SK-N-SH (cell line): ENCODE measurements around the gene ZNF397. TPM values are rescaled to one million over a fixed set of nuclear protein-coding genes. Genes with fewer than 3 reads are reported as not detected.

ENCODE experiments used
- CTCF ChIA-PET: fragments of 300-600, 350-600 bp; formaldehyde crosslinking; extraction: SDS; loops from one replicate; lab custom pipeline; 2021; lab: Yijun Ruan, JAX
- POLR2A ChIA-PET: fragments of 350-600 bp; sonication (Branson Sonifier 250); formaldehyde crosslinking; extraction: SDS; loops from one replicate; lab custom pipeline; 2020; ENCODE audit warnings: antibody characterized with exemption, inconsistent platforms; lab: Yijun Ruan, JAX
- DNase-seq: peaks from one replicate; pipeline ENCODE4 v3.0.0; 2012
- H2AFZ ChIP-seq: fragments of 200-600 bp; sonication (generic); 2 replicates; pipeline ENCODE4 v1.8.1; 2016; ENCODE audit warnings: antibody characterized with exemption, mild to moderate bottlenecking, low read depth
- H3F3A ChIP-seq: fragments of 200-600 bp; sonication (generic); replicated peaks from 2 replicates; pipeline ENCODE3; 2016; ENCODE audit warnings: antibody characterized with exemption, mild to moderate bottlenecking; ENCODE audit not compliant: insufficient read depth
- H3K27ac ChIP-seq, 2 experiments: fragments of 200-500 bp in 1 of 2; fragments of 200-600 bp in 1 of 2; sonication (Bioruptor generic) in 1 of 2; sonication (generic), shearing (Covaris generic) in 1 of 2; 2 replicates each; pipeline versions ENCODE4 v1.5.1 to v1.6.1; 2014 to 2016; ENCODE audit warnings: low read depth in 2 of 2, inconsistent platforms in 1 of 2, low read length in 1 of 2, mild to moderate bottlenecking in 1 of 2, mixed read lengths in 1 of 2
- H3K27me3 ChIP-seq: fragments of 200-600 bp; sonication (generic), shearing (Covaris generic); 2 replicates; pipeline ENCODE4 v1.6.1; 2016; ENCODE audit warnings: mixed run types; ENCODE audit not compliant: insufficient read depth
- H3K36me3 ChIP-seq, 2 experiments: fragments of 200-500 bp in 1 of 2; fragments of 200-600 bp in 1 of 2; sonication (Bioruptor generic) in 1 of 2; sonication (generic) in 1 of 2; replicated peaks in 1 of 2; 2 replicates each; pipeline versions ENCODE3 to v1.5.1; 2014 to 2016; ENCODE audit warnings: low read length in 1 of 2, mild to moderate bottlenecking in 1 of 2; ENCODE audit not compliant: insufficient read depth in 2 of 2, control insufficient read depth in 1 of 2
- H3K4me1 ChIP-seq, 2 experiments: fragments of 200-500 bp in 1 of 2; fragments of 200-600 bp in 1 of 2; sonication (Bioruptor generic) in 1 of 2; sonication (generic), shearing (Covaris generic) in 1 of 2; 2 replicates each; pipeline versions ENCODE4 v1.5.1 to v1.6.1; 2014 to 2016; ENCODE audit warnings: low read depth in 1 of 2, low read length in 1 of 2, mixed run types in 1 of 2; ENCODE audit not compliant: insufficient read depth in 2 of 2, control insufficient read depth in 1 of 2
- H3K4me2 ChIP-seq: fragments of 200-600 bp; sonication (generic), shearing (Covaris generic); 2 replicates; pipeline ENCODE4 v1.6.1; 2017; ENCODE audit warnings: mixed run types
- H3K4me3 ChIP-seq, 2 experiments: fragments of 200-500 bp in 1 of 2; fragments of 200-600 bp in 1 of 2; sonication (Bioruptor generic) in 1 of 2; sonication (generic), shearing (Covaris generic) in 1 of 2; 2 replicates each; pipeline versions ENCODE4 v1.5.1 to v1.8.1; 2014 to 2016; ENCODE audit warnings: low read depth in 2 of 2, inconsistent platforms in 1 of 2, low read length in 1 of 2, mild to moderate bottlenecking in 1 of 2, mixed read lengths in 1 of 2, moderate library complexity in 1 of 2
- H3K79me2 ChIP-seq: fragments of 200-600 bp; sonication (generic); 2 replicates; pipeline ENCODE4 v1.8.1; 2017; ENCODE audit warnings: mild to moderate bottlenecking; ENCODE audit not compliant: insufficient read depth
- H3K9ac ChIP-seq: fragments of 200-600 bp; sonication (generic); 2 replicates; pipeline ENCODE4 v1.6.1; 2017; ENCODE audit warnings: mixed run types
- H3K9me2 ChIP-seq: fragments of 200-600 bp; sonication (generic); 2 replicates; pipeline ENCODE4 v1.6.1; 2017; ENCODE audit warnings: mixed run types
- H3K9me3 ChIP-seq: fragments of 200-600 bp; sonication (generic); 2 replicates; pipeline ENCODE4 v1.6.1; 2017; ENCODE audit warnings: mixed run types, mild to moderate bottlenecking, moderate library complexity
- H4K20me1 ChIP-seq: fragments of 200-600 bp; sonication (generic); 2 replicates; pipeline ENCODE4 v1.6.1; 2017; ENCODE audit warnings: mild to moderate bottlenecking, mixed run types; ENCODE audit not compliant: insufficient read depth
- CHD2 ChIP-seq: fragments of 150-350 bp; IDR thresholded peaks from 2 replicates; pipeline ENCODE4 v1.6.1; 2018; ENCODE audit warnings: low read length; ENCODE audit not compliant: partially characterized antibody
- CTCF ChIP-seq: fragments of 200-600 bp; sonication (generic); IDR thresholded peaks from 2 replicates; pipeline ENCODE4 v1.6.1; 2017; ENCODE audit warnings: antibody characterized with exemption, mild to moderate bottlenecking, moderate library complexity
- ELF1 ChIP-seq: IDR thresholded peaks from 2 replicates; pipeline ENCODE4 v1.4.0; 2012
- EP300 ChIP-seq, 2 experiments: IDR thresholded peaks; 2 replicates each; pipeline versions ENCODE4 v1.4.0 to v1.6.1; 2012; ENCODE audit warnings: borderline replicate concordance in 1 of 2, low read depth in 1 of 2, low read length in 1 of 2
- FOSL2 ChIP-seq: IDR thresholded peaks from 2 replicates; pipeline ENCODE4 v1.4.0; 2012; ENCODE audit warnings: low read depth, mild to moderate bottlenecking, moderate library complexity, borderline replicate concordance
- FOXM1 ChIP-seq: IDR thresholded peaks from 2 replicates; pipeline ENCODE4 v1.4.0; 2012; ENCODE audit warnings: low read depth, mild to moderate bottlenecking
- JUND ChIP-seq: IDR thresholded peaks from 2 replicates; pipeline ENCODE4 v1.4.0; 2012
- MEF2A ChIP-seq: IDR thresholded peaks from 2 replicates; pipeline ENCODE4 v1.4.0; 2012; ENCODE audit warnings: low read depth, borderline replicate concordance
- NRF1 ChIP-seq: IDR thresholded peaks from 2 replicates; pipeline ENCODE4 v1.6.1; 2012; ENCODE audit warnings: low read depth, mild to moderate bottlenecking, low read length
- RAD21 ChIP-seq: IDR thresholded peaks from 2 replicates; pipeline ENCODE4 v1.6.1; 2012; ENCODE audit warnings: mild to moderate bottlenecking, low read length
- RCOR1 ChIP-seq: fragments of 150-350 bp; IDR thresholded peaks from 2 replicates; pipeline ENCODE4 v1.6.1; 2017; ENCODE audit warnings: antibody characterized with exemption, low read length
- TAF1 ChIP-seq: IDR thresholded peaks from 2 replicates; pipeline ENCODE4 v1.6.1; 2012; ENCODE audit warnings: low read depth, mild to moderate bottlenecking, low read length, moderate library complexity, borderline replicate concordance
- TCF12 ChIP-seq: IDR thresholded peaks from 2 replicates; pipeline ENCODE4 v1.4.0; 2012
- TEAD4 ChIP-seq: IDR thresholded peaks from 2 replicates; pipeline ENCODE4 v1.4.0; 2012; ENCODE audit warnings: mild to moderate bottlenecking, borderline replicate concordance; ENCODE audit not compliant: insufficient read depth
- USF2 ChIP-seq: fragments of 150-350 bp; IDR thresholded peaks from 2 replicates; pipeline ENCODE4 v1.6.1; 2017; ENCODE audit warnings: antibody characterized with exemption, low read length, low read depth, borderline replicate concordance
- WGBS: methylation state at CpG from one replicate; pipeline ENCODE4 v1.1.6; 2017; ENCODE audit warnings: low lambda C conversion rate; 5-methylcytosine and 5-hydroxymethylcytosine counted together
- polyA plus RNA-seq, 3 experiments: library from polyadenylated mRNA; depleted of rRNA; stranded (reverse); fragments of >200 nt; gene quantifications; 2 replicates each; pipeline ENCODE4 v1.2.3, GENCODE V29; 2012
- TF ChIP-seq, protein P1 (sequence below): IDR thresholded peaks from 2 replicates; pipeline ENCODE4 v1.4.0; 2012; ENCODE audit warnings: low read depth
- TF ChIP-seq, protein P2 (sequence below): IDR thresholded peaks from 2 replicates; pipeline ENCODE4; 2012
- TF ChIP-seq, protein P3 (sequence below): IDR thresholded peaks from 2 replicates; pipeline ENCODE4 v1.6.1; 2012; ENCODE audit warnings: mild to moderate bottlenecking, low read depth, low read length, moderate library complexity
- TF ChIP-seq, protein P4 (sequence below): IDR thresholded peaks from 2 replicates; pipeline ENCODE4 v1.4.0; 2012; ENCODE audit warnings: low read depth, borderline replicate concordance

ZNF397 gene
- polyA plus RNA-seq, 1 of the 3 experiments (the other 2 are of a cell fraction), result 4.8 TPM

- no peak overlapping the region for H3K4me3 ChIP-seq
- DNase-seq, result no peak
- H3K9me3 ChIP-seq, result no peaks in the 10 kb centered on the region
- no peaks in the 10 kb centered on the region for H3K9me2 ChIP-seq
- POLR2A ChIA-PET, result no interaction called here
- H3K27me3 ChIP-seq, result no peaks in the 10 kb centered on the region
- no peaks in the 10 kb centered on the region for H3K36me3 ChIP-seq
- CTCF ChIA-PET, result no interaction called here
- no peaks in the 10 kb centered on the region for H3K79me2 ChIP-seq
- WGBS, result 75% methylated on average over 5 of the region's 5 CpGs
- no peak overlapping the region for H3K4me2 ChIP-seq
- no peak overlapping the region for H3K9ac ChIP-seq
- H2AFZ ChIP-seq, result no peak overlapping the region
- TF ChIP-seq, protein P1, sequence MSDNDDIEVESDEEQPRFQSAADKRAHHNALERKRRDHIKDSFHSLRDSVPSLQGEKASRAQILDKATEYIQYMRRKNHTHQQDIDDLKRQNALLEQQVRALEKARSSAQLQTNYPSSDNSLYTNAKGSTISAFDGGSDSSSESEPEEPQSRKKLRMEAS, result no peak
- TF ChIP-seq RAD21, result no peak
- TF ChIP-seq RCOR1, result no peak
- no peak for TF ChIP-seq TEAD4
- TF ChIP-seq JUND, result no peak
- TF ChIP-seq FOXM1, result no peak
- TF ChIP-seq, protein P2, sequence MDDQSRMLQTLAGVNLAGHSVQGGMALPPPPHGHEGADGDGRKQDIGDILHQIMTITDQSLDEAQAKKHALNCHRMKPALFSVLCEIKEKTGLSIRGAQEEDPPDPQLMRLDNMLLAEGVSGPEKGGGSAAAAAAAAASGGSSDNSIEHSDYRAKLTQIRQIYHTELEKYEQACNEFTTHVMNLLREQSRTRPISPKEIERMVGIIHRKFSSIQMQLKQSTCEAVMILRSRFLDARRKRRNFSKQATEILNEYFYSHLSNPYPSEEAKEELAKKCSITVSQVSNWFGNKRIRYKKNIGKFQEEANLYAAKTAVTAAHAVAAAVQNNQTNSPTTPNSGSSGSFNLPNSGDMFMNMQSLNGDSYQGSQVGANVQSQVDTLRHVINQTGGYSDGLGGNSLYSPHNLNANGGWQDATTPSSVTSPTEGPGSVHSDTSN, result no peak
- no peak for TF ChIP-seq EP300 (IDR thresholded peaks at IDR 0.05; ENCODE audit: borderline replicate concordance in 1 of 2, low read depth in 1 of 2, low read length in 1 of 2)
- TF ChIP-seq, protein P3, sequence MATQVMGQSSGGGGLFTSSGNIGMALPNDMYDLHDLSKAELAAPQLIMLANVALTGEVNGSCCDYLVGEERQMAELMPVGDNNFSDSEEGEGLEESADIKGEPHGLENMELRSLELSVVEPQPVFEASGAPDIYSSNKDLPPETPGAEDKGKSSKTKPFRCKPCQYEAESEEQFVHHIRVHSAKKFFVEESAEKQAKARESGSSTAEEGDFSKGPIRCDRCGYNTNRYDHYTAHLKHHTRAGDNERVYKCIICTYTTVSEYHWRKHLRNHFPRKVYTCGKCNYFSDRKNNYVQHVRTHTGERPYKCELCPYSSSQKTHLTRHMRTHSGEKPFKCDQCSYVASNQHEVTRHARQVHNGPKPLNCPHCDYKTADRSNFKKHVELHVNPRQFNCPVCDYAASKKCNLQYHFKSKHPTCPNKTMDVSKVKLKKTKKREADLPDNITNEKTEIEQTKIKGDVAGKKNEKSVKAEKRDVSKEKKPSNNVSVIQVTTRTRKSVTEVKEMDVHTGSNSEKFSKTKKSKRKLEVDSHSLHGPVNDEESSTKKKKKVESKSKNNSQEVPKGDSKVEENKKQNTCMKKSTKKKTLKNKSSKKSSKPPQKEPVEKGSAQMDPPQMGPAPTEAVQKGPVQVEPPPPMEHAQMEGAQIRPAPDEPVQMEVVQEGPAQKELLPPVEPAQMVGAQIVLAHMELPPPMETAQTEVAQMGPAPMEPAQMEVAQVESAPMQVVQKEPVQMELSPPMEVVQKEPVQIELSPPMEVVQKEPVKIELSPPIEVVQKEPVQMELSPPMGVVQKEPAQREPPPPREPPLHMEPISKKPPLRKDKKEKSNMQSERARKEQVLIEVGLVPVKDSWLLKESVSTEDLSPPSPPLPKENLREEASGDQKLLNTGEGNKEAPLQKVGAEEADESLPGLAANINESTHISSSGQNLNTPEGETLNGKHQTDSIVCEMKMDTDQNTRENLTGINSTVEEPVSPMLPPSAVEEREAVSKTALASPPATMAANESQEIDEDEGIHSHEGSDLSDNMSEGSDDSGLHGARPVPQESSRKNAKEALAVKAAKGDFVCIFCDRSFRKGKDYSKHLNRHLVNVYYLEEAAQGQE, result no peak
- no peak for TF ChIP-seq FOSL2
- TF ChIP-seq MEF2A, result no peak
- no peak for TF ChIP-seq NRF1
- TF ChIP-seq CHD2, result no peak
- TF ChIP-seq ELF1, result no peak
- TF ChIP-seq, all 33 proteins: peak for 0
- Histone ChIP-seq H3K4me1 (no peaks in the 10 kb centered on the region; a peak in 1 of 4 replicates), H4K20me1 (no peaks in the 10 kb centered on the region), H3K27ac (no peak overlapping the region), H3F3A (no peaks in the 10 kb centered on the region)
Observed at GRCh38 chr18:35191698-35192025, 49.2 kb upstream of the ZNF397 start.

- no peaks in the 10 kb centered on the region for H3K79me2 ChIP-seq
- no peaks in the 10 kb centered on the region for H3K9me3 ChIP-seq
- H3K4me1 ChIP-seq, result no peaks in the 10 kb centered on the region; a peak in 1 of 4 replicates
- H3K27me3 ChIP-seq, result no peaks in the 10 kb centered on the region
- WGBS, result 81% methylated on average over 4 of the region's 4 CpGs
- H3K27ac ChIP-seq, result no peak overlapping the region
- H3K9me2 ChIP-seq, result no peaks in the 10 kb centered on the region
- H2AFZ ChIP-seq, result no peak overlapping the region
- no peaks in the 10 kb centered on the region for H3F3A ChIP-seq
- H3K9ac ChIP-seq, result no peak overlapping the region
- H3K36me3 ChIP-seq, result no peaks in the 10 kb centered on the region
- H4K20me1 ChIP-seq, result no peaks in the 10 kb centered on the region
- ChIA-PET POLR2A (no interaction called here), CTCF (interaction anchor here (0.9 to 1.6 kb wide), 2 partner anchors 38 to 166 kb away, joined by 3 to 4 read pairs; no protein-coding TSS in a partner anchor)
- H3K4me2 ChIP-seq, result no peak overlapping the region
- no peak overlapping the region for H3K4me3 ChIP-seq
- DNase-seq, result no peak
- TF ChIP-seq MEF2A, result no peak
- TF ChIP-seq, protein P1, result no peak
- TF ChIP-seq FOSL2, result no peak
- TF ChIP-seq TAF1, result no peak
- TF ChIP-seq USF2, result no peak
- no peak for TF ChIP-seq TCF12
- TF ChIP-seq, protein P4, sequence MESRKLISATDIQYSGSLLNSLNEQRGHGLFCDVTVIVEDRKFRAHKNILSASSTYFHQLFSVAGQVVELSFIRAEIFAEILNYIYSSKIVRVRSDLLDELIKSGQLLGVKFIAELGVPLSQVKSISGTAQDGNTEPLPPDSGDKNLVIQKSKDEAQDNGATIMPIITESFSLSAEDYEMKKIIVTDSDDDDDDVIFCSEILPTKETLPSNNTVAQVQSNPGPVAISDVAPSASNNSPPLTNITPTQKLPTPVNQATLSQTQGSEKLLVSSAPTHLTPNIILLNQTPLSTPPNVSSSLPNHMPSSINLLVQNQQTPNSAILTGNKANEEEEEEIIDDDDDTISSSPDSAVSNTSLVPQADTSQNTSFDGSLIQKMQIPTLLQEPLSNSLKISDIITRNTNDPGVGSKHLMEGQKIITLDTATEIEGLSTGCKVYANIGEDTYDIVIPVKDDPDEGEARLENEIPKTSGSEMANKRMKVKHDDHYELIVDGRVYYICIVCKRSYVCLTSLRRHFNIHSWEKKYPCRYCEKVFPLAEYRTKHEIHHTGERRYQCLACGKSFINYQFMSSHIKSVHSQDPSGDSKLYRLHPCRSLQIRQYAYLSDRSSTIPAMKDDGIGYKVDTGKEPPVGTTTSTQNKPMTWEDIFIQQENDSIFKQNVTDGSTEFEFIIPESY, result no peak
- TF ChIP-seq CTCF, result no peak
Observed at GRCh38 chr18:35192415-35192814, 48.4 kb upstream of the ZNF397 start.
